Glomerular visceral epithelial cell (primary cell): Measurements from ENCODE around the gene SYT17.
"Not testable (repeated sequence)": the region's sequence is repeated elsewhere in the genome, so short reads cannot be mapped to it uniquely, and the experiment has no call there.

Experiments used
- DNase-seq: peaks from one replicate; pipeline ENCODE4 v3.0.0-alpha.2; 2016; ENCODE audit errors: extremely low spot score

The SYT17 gene

GRCh38 chr16:19173649-19174383, 5.8 kb downstream of the SYT17 start:
- DNase-seq = no peak

GRCh38 chr16:19174478-19174877, 6.4 kb downstream of the SYT17 start:
- no peak for DNase-seq

DNA sequence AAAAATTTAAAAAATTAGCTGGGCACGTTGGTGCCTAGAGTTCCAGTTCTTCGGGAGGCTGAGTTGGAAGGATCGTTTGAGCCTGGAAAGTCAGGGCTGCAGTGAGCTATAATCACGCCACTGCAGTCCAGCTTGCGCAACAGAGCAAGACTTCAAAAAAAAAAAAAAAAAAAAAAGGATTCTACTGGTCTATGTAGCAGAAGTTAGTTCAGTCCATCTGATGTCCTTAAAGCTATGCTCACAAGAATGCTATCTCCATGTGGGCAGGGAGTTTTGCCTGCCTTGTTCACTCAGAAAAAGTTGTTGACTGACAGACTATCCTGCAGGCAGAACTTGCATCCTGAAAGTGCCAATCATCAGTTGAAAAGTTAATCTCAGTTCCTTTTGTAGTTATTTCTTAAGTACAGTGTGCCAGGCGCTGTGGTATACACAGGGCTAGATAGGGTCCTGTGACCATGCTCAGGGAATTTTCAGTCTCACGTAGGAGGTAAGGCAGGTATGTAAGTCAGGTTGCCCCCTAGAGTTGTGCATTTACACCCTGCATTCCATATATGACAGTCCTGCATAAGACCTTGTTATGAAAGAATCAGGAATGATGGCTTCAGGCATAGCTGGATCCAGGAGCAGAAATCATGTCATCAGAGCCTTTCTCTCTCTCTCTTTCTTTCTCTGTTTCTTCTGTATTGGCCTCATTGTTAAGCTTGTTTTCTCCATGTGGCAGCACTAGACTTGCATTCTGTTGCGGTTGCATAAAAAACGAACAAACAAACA, 7.6 kb downstream of the SYT17 start:
- DNase-seq = no peak

DNA sequence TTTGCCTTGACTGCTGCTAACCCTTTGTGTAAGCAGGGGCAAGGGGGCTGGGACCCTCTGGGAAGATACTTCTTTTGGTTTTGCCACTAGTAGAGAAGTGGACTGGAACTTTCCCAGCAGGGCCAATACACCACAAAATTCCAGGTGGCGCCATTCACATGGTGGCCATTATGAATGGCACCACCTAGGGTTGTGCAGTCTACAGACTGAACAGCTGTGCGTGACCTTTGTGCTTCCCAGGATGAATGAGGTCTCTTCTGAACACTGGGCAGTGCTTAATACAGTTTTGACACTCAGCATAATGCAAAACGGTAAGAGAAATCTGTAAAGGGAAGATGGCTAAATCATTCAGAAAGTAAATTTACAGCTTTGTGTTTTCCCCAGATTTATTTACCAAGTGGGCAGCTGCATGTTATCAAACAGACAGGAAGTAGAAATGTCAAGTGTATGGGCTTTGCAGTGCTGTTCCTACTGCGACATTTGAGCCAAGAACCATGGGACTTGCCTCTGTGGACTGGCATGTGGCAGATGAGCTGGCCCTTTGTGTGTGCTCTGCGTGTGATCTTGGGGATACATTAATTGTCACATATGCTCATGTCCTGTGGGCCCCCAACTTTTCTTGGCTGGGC, 9.2 kb downstream of the SYT17 start:
- no peak for DNase-seq

GRCh38 chr16:19179546-19180490, 11.8 kb downstream of the SYT17 start:
- peak; percentile 36 for DNase-seq

DNA sequence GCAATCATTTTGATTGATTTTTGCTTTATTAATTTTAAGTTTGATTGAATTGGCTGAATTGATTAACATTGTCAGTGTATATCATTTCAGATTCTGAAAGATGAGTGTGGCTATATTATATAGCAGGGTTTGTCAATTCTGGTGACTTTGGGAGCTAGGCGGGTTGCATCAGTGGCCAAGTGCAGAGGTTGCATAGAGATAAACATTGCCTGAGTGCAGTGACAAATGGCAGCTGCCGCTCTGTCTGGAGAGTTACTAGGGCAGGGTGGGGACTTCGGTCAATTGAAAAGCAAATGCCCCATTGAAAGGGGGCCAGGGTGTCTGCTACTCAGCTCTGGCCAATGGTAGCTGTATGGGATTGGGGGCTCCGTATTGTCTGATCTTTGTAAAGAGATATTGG, 12.7 kb downstream of the SYT17 start:
- no peak for DNase-seq

GRCh38 chr16:19182481-19182880, 14.4 kb downstream of the SYT17 start:
- DNase-seq = no peak

DNA sequence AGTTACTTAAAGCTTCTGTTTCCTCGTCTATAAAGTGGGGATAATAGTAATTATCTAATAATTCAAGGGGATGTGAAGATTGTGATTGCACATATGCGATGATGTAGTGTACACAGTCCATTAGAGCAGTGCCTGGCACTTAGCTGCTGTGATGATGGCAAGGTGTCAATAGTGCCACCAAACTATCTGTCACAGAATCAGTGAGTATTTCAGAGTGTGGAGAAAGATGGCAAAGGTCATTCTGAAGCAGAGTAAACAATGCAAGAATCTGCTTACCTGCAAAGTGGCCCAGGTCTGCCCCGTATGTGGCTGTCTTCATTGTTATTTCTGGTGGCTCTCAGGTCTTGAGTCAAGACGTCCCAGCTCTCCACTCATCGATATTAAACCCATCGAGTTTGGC, 15.1 kb downstream of the SYT17 start:
- DNase-seq = no peak

DNA sequence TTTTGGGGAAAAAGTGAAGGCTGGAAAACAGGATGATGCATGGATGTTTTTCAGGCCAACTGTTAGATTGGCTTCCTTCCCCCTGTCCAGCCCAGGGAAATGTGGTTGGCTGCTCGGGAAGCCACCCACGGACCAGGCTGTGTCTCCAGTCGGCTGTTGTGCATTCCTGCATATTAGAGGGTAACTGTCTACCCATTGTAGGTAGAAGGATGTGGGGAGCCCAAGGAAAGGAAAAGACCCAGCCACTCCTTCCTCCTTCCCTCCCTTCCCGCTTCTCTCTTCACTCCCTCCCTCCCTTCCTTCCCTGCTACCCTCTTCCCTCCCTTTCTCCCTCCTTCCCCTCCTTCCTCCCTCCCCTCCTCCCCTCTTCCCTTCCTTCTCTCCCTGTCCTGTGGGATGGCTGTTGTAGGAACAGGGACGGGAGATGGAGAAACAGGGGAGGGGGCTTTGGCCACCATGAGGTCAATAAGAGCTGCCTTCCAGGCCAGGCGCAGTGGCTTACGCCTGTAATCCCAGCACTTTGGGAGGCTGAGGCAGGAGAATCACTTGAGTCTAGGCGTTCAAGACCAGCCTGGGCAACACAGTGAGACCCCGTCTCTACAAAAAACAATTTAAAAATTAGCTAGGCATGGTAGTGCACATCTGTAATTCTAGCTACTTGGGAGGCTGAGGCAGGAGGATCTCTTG, 16.9 kb downstream of the SYT17 start:
- no peak for DNase-seq

- DNase-seq = no peak
These were observed 17.4 kb downstream of the SYT17 start for GRCh38 chr16:19185510-19185851.

- DNase-seq = no peak
These were observed 18.4 kb downstream of the SYT17 start for GRCh38 chr16:19186408-19186807.

- DNase-seq = not testable (repeated sequence)
These were observed 19.9 kb downstream of the SYT17 start for GRCh38 chr16:19187961-19188360.

DNA sequence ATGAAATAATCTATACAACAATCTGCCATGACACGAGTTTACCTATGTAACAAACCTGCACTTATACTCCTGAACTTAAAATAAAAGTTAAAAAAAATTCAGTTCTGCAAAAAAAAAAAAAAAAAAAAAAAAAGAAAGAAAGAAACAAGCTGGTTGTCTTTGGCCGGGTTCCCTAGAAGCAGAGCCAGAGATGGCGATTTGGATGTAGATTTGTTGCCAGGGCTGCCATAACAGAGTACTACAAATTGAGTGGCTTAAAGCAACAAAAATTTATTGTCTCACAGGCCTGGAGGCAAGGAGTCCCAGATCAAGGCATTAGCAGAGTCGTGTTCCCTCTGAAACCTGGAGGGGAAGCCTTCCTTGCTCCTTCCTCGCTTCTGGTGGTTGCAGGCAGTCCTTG, 20.4 kb downstream of the SYT17 start:
- DNase-seq = no peak

DNA sequence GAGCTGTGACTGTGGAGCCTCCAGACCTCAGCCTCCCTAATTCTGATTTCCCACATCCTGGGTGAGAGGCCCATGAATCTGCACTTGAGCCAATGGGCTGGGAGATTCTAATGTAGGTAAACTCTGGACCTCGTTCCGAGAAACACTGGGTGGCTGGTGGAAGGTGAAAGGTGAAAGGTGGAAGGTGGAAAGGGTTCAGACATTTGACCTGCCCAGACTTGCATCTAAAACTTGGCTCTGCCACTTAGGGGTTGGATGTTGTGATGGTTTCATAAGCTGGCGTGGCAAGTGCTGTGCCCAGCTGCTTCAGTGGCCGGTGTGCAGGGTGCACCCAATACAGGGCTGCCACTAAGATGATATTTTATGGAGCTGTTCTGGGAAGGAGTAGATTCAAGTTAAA, 24.8 kb downstream of the SYT17 start:
- no peak for DNase-seq

- DNase-seq = no peak
These were observed 28.8 kb downstream of the SYT17 start for GRCh38 chr16:19196871-19197270.

- no peak for DNase-seq
These were observed 35.4 kb downstream of the SYT17 start for GRCh38 chr16:19203374-19203966.

GRCh38 chr16:19210280-19210924, 42.4 kb downstream of the SYT17 start:
- no peak for DNase-seq

- DNase-seq = no peak
These were observed 42.9 kb downstream of the SYT17 start for GRCh38 chr16:19210968-19211367.

GRCh38 chr16:19212059-19212458, 44.0 kb downstream of the SYT17 start:
- no peak for DNase-seq

- no peak for DNase-seq
These were observed 45.8 kb downstream of the SYT17 start for GRCh38 chr16:19213885-19214284.
